ENCODE data around the gene SYT14.

Gene SYT14

GRCh38 chr1:210117198-210117597 is 179.2 kb downstream of the SYT14 start:
- TF ChIP-seq, protein P1, sequence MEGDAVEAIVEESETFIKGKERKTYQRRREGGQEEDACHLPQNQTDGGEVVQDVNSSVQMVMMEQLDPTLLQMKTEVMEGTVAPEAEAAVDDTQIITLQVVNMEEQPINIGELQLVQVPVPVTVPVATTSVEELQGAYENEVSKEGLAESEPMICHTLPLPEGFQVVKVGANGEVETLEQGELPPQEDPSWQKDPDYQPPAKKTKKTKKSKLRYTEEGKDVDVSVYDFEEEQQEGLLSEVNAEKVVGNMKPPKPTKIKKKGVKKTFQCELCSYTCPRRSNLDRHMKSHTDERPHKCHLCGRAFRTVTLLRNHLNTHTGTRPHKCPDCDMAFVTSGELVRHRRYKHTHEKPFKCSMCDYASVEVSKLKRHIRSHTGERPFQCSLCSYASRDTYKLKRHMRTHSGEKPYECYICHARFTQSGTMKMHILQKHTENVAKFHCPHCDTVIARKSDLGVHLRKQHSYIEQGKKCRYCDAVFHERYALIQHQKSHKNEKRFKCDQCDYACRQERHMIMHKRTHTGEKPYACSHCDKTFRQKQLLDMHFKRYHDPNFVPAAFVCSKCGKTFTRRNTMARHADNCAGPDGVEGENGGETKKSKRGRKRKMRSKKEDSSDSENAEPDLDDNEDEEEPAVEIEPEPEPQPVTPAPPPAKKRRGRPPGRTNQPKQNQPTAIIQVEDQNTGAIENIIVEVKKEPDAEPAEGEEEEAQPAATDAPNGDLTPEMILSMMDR (IDR thresholded peaks at IDR 0.05), result no peak
- no peak for TF ChIP-seq ZFX (IDR thresholded peaks at IDR 0.05; ENCODE audit: borderline replicate concordance)
- H3K27ac ChIP-seq, result no peak overlapping the region

GRCh38 chr1:210117681-210118170 is 179.7 kb downstream of the SYT14 start:
- no peak overlapping the region for H3K27ac ChIP-seq
- TF ChIP-seq, protein P1 (IDR thresholded peaks at IDR 0.05), result no peak
- TF ChIP-seq ZFX (IDR thresholded peaks at IDR 0.05; ENCODE audit: borderline replicate concordance), result no peak

- H3K27ac ChIP-seq, result no peak overlapping the region
Measured at GRCh38 chr1:210123383-210123782, 185.4 kb downstream of the SYT14 start.

DNA sequence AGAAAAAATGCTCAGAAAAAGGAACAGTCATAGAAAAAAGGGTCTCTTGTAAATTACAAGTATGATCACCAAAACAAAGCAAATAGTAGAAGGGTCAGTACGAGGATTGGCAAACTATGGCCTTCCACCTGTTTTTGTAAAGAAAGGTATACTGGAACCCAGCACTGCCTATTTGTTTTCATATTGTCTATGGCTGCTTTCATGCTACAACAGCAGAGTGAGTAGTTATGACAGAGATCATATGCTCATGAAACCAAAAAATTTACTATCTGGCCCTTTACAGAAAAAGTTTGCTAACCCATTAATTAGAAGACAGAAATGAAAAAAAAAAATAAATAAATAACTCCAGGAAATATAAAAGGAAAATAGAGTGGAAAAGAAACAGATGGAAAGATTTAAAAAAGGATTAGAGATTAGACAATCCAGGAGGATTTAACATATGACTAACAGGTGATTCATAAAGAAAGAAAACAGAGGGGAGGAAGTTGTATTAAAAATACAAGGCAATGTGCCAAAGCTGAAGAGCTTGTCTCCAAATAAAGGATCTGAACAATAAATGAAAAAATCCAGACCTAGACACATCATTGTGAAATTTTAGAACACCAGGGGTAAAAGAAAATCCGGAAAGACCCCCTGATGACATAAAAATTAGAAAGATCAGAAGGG is 186.0 kb downstream of the SYT14 start:
- TF ChIP-seq ZFX (IDR thresholded peaks at IDR 0.05; ENCODE audit: borderline replicate concordance), result no peak
- TF ChIP-seq, protein P1 (IDR thresholded peaks at IDR 0.05), result no peak
- no peak overlapping the region for H3K27ac ChIP-seq

More at GRCh38 chr1:210123383-210123782, 185.4 kb downstream of the SYT14 start:
- TF ChIP-seq, protein P1 (IDR thresholded peaks at IDR 0.05), result no peak
- TF ChIP-seq ZFX (IDR thresholded peaks at IDR 0.05; ENCODE audit: borderline replicate concordance), result no peak

GRCh38 chr1:210124736-210125135 is 186.7 kb downstream of the SYT14 start:
- H3K27ac ChIP-seq, result no peak overlapping the region
- TF ChIP-seq, protein P1 (IDR thresholded peaks at IDR 0.05), result no peak
- no peak for TF ChIP-seq ZFX (IDR thresholded peaks at IDR 0.05; ENCODE audit: borderline replicate concordance)

DNA sequence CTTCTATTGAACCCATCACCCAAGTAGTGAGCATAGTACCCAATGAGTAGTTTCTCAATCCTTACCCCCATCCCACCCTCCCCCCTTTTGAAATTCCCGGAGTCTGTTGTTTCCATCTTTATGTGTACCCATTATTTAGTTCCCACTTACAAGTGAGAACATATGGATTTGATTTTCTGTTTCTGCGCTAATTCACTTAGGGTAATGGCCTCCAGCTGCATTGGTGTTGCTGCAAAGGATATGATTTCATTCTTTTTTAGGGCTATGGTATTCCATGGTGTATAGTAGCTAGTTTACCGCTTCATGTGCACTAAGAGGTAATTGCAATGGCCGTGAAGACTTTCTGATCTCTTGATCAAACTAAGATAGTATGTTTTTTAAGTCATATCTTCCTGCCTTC is 187.1 kb downstream of the SYT14 start:
- no peak overlapping the region for H3K27ac ChIP-seq
- no peak for TF ChIP-seq ZFX (IDR thresholded peaks at IDR 0.05; ENCODE audit: borderline replicate concordance)

DNA sequence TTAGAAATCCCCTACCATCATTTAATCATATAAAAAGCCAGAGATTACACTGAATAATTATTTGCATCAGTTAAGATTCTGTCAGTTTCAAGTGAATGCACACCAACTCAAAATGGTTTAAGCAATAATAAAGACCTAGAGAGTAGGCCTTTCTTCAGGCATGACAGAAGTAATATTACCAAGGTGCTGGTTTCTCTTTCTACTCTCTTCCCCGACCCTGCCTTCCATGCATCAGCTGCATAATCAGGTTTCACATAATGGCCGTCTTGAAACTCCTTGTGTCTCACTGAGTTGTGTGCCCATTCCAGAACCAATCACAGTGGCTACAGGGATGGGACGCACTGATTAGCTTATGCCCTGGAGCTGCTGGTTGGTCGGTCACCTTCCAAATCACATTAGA is 191.1 kb downstream of the SYT14 start:
- H3K27ac ChIP-seq, result no peak overlapping the region
- TF ChIP-seq, protein P1 (IDR thresholded peaks at IDR 0.05), result no peak
- TF ChIP-seq ZFX (IDR thresholded peaks at IDR 0.05; ENCODE audit: borderline replicate concordance), result no peak
